ENCODE results near the gene SLC49A3.
"Not testable (repeated sequence)": the region's sequence is repeated elsewhere in the genome, so short reads cannot be mapped to it uniquely, and the experiment has no call there.

Gene SLC49A3

DNA sequence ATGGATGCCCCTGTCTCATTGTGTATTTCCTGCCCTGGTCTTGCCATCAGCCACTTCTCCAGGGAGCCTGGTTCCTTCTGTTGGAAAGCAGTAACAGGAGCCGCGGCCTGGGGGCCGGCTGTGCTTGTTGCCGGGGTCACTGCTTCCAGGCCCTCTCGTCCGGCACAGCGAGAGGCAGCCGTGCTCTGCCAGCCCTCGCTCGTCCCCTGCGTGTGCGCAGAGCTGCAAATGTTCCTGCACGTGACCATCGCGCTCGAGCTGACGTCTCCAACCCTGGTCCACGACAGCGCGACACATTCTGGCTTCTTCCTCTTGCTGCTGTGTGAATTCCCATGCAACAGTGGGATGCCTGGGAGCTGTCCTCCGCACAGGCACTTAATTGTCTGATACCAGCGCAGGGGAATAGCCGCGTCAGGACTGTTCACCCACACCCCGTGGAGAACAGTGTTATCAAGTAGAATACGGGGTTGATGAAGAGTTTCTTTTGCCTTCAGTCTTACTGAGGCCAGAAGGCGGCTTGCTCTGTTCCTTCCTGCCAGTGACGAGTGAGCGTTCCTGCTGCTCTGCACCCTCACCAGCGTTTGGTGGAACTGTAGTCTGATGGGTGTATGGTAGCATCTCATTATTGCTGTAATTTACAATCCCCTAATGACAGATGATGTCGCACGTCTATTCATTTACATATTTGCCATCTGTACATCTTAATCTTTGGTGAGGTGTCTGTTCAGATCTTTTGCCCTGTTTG, 51.2 kb downstream of the SLC49A3 start:
- H3K9me3 ChIP-seq (ENCODE audit: control insufficient read depth, insufficient read depth, low read length): no peaks in the 10 kb centered on the region
- H3K36me3 ChIP-seq (ENCODE audit: insufficient read depth, low read length): no peaks in the 10 kb centered on the region
- H3K9ac ChIP-seq (ENCODE audit: low read depth, low read length): no peak overlapping the region
- no peaks in the 10 kb centered on the region; the same call in 1 of the 2 replicates for H3K4me1 ChIP-seq (ENCODE audit: insufficient read depth, low read length)

DNA sequence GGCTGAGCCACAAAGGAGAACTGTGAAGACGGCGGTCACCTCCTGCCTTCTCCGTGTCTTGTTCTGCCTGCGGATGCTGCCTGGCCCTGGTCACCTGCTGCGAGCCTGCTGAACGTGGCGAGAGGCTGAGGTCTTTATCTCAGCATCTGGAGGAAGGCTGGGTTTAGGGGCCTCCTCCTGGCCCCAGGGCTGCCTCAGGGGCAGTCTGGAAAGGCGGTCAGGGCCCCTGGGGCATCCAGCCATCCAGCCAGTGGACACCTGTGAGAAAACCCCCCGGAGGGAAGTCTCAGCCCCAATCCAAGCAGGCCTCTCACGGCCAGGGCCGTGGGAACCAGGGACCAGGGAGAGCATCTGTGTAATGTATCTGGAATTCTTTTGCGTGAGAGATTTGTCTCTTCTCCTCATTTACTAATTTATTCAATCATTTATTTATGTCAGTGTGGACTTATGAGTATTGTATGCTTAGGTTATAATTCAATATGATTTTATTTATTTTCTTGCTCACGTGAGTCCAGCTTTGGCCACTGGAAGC, 52.3 kb downstream of the SLC49A3 start:
- Histone ChIP-seq H3K9me3 (ENCODE audit: control insufficient read depth, insufficient read depth, low read length) (no peaks in the 10 kb centered on the region), H3K9ac (ENCODE audit: low read depth, low read length) (no peak overlapping the region), H3K4me1 (ENCODE audit: insufficient read depth, low read length) (no peaks in the 10 kb centered on the region; the same call in 1 of the 2 replicates), H3K36me3 (ENCODE audit: insufficient read depth, low read length) (no peaks in the 10 kb centered on the region)

DNA sequence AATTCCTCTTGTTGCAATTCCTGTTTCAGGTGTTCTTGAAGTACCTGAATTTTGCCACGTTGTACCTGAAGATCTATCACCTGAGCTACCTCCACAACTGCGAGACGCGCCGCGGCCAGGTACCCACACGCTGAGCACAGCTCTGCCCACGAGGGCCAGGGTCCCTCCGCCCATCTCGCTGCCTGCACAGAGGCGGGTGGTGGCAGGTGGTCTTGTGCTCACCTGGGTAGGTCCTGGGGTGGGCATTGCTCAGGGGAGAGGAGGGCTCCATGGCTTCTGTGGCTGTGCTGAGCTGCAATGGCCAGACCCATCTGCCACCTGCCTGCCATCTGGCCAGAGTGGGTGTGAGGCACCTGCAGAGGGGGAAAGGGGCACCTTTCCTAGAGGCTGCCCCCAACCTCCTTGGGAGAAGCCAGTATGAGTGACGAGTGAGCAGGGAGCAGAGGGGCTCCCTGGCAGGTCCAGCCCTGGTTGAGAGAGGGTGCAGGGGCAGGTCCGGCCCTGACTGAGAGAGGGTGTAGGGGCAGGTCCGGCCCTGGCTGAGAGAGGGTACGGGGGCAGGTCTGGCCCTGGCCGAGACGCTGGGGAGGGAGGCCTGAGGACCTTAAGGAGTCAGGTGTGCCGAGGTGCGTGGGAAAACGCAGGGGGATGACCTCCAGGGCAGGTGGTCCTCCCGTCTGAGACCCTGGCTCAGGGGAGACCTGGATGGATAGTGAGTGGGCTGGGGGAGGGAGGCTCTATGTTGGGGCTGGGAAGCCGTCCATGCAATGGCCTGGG, 52.9 kb downstream of the SLC49A3 start:
- Histone ChIP-seq H3K9me3 (ENCODE audit: control insufficient read depth, insufficient read depth, low read length) (no peaks in the 10 kb centered on the region), H3K9ac (ENCODE audit: low read depth, low read length) (no peak overlapping the region), H3K36me3 (ENCODE audit: insufficient read depth, low read length) (no peaks in the 10 kb centered on the region), H3K4me1 (ENCODE audit: insufficient read depth, low read length) (no peaks in the 10 kb centered on the region; the same call in 1 of the 2 replicates)

DNA sequence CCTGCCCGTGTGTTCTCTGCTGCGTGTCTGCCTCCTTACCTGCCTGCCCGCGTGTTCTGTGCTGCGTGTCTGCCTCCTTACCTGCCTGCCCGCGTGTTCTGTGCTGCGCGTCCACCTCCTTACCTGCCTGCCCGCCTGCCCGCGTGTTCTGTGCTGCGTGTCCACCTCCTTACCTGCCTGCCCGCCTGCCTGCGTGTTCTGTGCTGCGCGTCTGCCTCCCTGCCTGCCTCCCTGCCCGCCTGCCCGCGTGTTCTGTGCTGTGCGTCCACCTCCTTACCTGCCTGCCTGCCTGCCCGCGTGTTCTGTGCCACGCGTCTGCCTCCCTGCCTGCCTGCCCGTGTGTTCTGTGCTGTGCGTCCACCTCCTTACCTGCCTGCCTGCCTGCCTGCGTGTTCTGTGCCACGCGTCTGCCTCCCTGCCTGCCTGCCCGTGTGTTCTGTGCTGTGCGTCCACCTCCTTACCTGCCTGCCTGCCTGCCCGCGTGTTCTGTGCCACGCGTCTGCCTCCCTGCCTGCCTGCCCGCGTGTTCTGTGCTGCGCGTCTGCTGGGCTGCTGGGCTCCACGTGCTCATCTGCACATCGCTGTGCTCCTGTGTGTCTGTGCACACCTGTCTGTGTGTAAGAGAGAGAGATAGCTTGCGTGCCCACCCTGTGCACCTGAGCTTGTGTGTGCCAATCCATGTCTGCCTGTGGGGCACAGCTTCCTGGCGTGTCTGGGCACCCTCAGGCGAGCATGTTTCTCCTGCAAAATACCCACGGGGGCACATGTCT, 53.7 kb downstream of the SLC49A3 start:
- not testable (repeated sequence) for H3K9me3 ChIP-seq (ENCODE audit: control insufficient read depth, insufficient read depth, low read length); H3K4me1 ChIP-seq (ENCODE audit: insufficient read depth, low read length); H3K36me3 ChIP-seq (ENCODE audit: insufficient read depth, low read length); H3K9ac ChIP-seq (ENCODE audit: low read depth, low read length)

DNA sequence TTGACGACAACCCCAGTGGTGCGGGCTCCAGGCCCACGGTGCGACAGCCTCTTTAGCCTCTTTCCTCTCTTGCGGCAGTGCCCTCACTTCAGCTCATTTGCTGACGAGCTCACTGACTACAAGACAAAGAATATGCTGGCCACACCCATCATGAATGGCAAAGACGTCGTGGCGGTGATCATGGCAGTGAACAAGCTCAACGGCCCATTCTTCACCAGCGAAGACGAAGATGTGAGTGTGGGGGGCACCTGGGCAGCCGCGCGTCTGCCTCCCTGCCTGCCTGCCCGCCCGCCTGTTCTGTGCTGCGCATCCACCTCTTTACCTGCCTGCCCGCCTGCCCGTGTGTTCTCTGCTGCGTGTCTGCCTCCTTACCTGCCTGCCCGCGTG, 54.4 kb downstream of the SLC49A3 start:
- Histone ChIP-seq H3K36me3 (ENCODE audit: insufficient read depth, low read length) (no peaks in the 10 kb centered on the region), H3K9me3 (ENCODE audit: control insufficient read depth, insufficient read depth, low read length) (no peaks in the 10 kb centered on the region), H3K9ac (ENCODE audit: low read depth, low read length) (no peak overlapping the region)

DNA sequence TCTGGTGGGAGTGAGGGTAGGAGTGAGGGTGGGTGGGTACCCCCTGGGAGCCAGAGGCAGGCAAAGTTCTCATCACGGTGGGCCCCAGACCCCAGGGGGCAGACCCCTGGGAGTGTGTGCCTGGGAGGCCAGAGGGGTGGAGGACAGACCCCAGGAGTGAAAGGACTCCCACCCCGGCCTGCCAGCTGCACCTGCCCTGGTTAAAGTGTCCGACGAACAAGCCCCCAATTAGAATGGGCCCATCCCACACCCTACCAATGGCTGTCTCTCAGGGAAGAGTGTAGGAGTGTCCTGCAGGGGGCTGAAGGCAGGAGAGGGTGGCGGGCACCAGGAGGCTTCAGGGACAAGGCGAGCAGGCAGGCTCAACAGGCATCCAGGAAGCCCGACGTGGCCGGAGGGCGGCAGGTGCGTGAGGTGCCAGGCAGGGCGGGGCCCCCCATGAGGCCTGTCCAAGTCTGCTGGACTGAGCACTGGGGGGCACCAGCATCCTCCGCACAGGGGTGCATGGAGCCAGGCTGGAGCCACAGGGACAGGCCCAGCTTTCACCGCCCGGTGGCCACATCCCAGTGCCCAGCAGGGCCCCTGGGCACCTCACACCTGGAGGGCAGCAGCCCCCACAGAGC, 54.9 kb downstream of the SLC49A3 start:
- H3K36me3 ChIP-seq (ENCODE audit: insufficient read depth, low read length): no peaks in the 10 kb centered on the region
- H3K9ac ChIP-seq (ENCODE audit: low read depth, low read length): no peak overlapping the region
- H3K9me3 ChIP-seq (ENCODE audit: control insufficient read depth, insufficient read depth, low read length): no peaks in the 10 kb centered on the region
- H3K4me1 ChIP-seq (ENCODE audit: insufficient read depth, low read length): no peaks in the 10 kb centered on the region; the same call in 1 of the 2 replicates

More for the DNA sequence above, 54.4 kb downstream of the SLC49A3 start:
- H3K4me1 ChIP-seq (ENCODE audit: insufficient read depth, low read length): no peaks in the 10 kb centered on the region; the same call in 1 of the 2 replicates

DNA sequence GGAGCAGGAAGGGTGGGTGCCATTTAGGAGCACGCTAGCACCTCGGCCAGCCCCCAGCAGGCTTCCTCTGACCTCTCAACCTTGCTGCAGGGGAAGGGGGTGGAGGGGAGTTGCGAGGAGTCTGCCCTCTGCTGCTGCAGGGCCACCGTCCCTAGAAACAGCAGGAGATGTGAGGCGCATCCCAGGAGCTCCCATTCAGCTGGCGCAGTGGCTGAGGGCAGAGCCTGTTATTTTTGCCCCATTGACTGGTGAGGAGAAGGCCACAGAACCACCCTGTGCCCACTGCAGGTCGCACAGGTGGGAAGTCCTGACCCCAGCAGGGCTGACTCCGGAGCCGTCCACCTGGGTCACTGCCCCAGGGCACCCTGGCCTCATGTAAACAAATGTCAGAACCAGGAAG, 55.5 kb downstream of the SLC49A3 start:
- Histone ChIP-seq H3K4me1 (ENCODE audit: insufficient read depth, low read length) (no peaks in the 10 kb centered on the region; the same call in 1 of the 2 replicates), H3K36me3 (ENCODE audit: insufficient read depth, low read length) (no peaks in the 10 kb centered on the region), H3K9ac (ENCODE audit: low read depth, low read length) (no peak overlapping the region), H3K9me3 (ENCODE audit: control insufficient read depth, insufficient read depth, low read length) (no peaks in the 10 kb centered on the region)

DNA sequence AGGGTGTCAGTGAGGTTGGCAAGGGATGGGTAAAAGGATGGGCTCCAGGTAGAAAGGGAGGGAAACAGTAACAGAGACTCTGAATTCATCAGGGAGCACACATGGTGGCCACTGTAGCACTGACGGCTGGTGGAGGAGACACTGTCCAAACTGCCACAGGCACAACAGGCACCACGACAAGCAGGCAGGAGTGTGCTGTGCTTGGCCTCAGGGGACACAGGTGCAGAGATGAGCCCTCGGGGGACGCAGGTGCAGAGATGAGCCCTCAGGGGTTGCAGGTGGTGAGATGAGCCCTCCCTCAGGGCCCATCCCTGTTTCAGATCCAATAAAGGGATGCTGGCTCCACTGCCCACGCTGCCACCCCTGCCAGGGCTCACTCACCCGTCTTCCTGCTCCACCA, 56.0 kb downstream of the SLC49A3 start:
- Histone ChIP-seq H3K36me3 (ENCODE audit: insufficient read depth, low read length) (no peaks in the 10 kb centered on the region), H3K9ac (ENCODE audit: low read depth, low read length) (no peak overlapping the region), H3K4me1 (ENCODE audit: insufficient read depth, low read length) (no peaks in the 10 kb centered on the region; the same call in 1 of the 2 replicates), H3K9me3 (ENCODE audit: control insufficient read depth, insufficient read depth, low read length) (no peaks in the 10 kb centered on the region)

DNA sequence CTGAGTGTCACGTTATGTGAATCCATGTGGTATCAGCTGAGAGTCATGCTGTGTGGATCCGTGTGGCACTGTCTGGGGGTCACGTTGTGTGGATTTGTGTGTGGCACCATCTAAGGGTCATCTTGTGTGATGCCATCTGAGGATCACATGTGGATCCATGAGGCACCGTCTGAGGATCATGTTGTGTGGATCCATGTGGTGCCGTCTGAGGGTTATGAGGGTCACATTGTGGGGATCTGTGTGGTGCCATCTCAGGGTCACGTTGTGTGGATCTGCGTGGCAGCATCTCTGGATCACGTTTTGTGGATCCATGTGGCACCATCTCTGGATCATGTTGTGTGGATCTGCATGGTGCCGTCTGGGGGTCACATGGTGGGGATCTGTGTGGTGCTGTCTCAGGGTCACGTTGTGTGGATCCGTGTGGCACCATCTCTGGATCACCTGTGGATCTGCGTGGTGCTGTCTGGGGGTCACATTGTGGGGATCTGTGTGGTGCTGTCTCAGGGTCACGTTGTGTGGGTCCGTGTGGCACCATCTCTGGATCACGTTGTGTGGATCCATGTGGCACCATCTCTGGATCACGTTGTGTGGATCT, 56.7 kb downstream of the SLC49A3 start:
- no peaks in the 10 kb centered on the region for H3K9me3 ChIP-seq (ENCODE audit: control insufficient read depth, insufficient read depth, low read length)
- H3K4me1 ChIP-seq (ENCODE audit: insufficient read depth, low read length): no peaks in the 10 kb centered on the region; the same call in 1 of the 2 replicates
- no peak overlapping the region for H3K9ac ChIP-seq (ENCODE audit: low read depth, low read length)

More for the DNA sequence above, 56.7 kb downstream of the SLC49A3 start:
- H3K36me3 ChIP-seq (ENCODE audit: insufficient read depth, low read length): no peaks in the 10 kb centered on the region
